ENCODE measurements around the gene KLHL5. TPM values are rescaled to one million over a fixed set of nuclear protein-coding genes. Genes with fewer than 3 reads are reported as not detected.
"Not testable (repeated sequence)": the region's sequence is repeated elsewhere in the genome, so short reads cannot be mapped to it uniquely, and the experiment has no call there.

Gene KLHL5
- polyA plus RNA-seq, 3 donors = 16.7 to 32.2 (median 23.3) TPM

DNA sequence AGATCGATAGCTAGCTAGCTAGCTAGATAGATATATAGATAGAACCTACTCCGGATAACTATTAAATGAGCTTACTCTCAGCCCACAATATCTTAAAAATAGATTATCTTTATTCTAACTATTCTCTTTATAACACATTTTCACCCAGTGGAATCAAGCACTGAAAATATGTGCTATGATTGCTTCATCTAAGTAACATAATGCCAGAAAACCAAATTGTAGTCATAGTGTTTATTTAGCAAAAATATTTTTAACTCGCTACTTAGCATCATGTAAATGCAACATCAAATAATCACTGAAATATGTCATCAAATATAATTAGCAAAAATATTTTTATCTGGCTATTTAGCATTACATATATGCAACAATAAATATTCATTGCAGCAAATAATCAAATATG lies 31.3 kb upstream of the KLHL5 start:
- Histone ChIP-seq H3K27me3 (ENCODE audit: control insufficient read depth in 2 of 2, insufficient read depth in 2 of 2, low read length in 2 of 2) (no peaks in the 10 kb centered on the region), H3K4me3 (replicated peaks in 1 of 3; ENCODE audit: low read depth in 2 of 3, low read length in 3 of 3) (no peak overlapping the region), H3K4me2 (replicated peaks; ENCODE audit: extremely low read depth, low read length, poor library complexity, severe bottlenecking) (peak overlapping the region; percentile 0), H3K27ac (ENCODE audit: low read depth in 1 of 2, low read length in 2 of 2) (no peak overlapping the region), H4K20me1 (ENCODE audit: insufficient read depth, low read length) (no peaks in the 10 kb centered on the region), H2AFZ (ENCODE audit: insufficient read depth, low read depth, low read length, poor library complexity, severe bottlenecking) (peak overlapping the region; percentile 9), H3K9me3 (replicated peaks in 1 of 2; ENCODE audit: control insufficient read depth in 1 of 2, insufficient read depth in 1 of 2, low read length in 2 of 2) (no peaks in the 10 kb centered on the region), H3K4me1 (ENCODE audit: control insufficient read depth in 1 of 2, insufficient read depth in 2 of 2, low read length in 2 of 2) (peaks cover 47 to 58% of the 10 kb centered on the region in 2 donors), H3K9ac (ENCODE audit: insufficient read depth, low read length, poor library complexity, severe bottlenecking) (no peak overlapping the region), H3K36me3 (replicated peaks in 1 of 2; ENCODE audit: control insufficient read depth in 1 of 2, insufficient read depth in 2 of 2, low read length in 2 of 2) (no peaks in the 10 kb centered on the region), H3K79me2 (ENCODE audit: insufficient read depth, low read length) (peaks cover 20% of the 10 kb centered on the region)
- Mint-ChIP-seq H3K27ac (peak overlapping the region in 1 of 7 donors; percentile 77), H3K36me3 (no peaks in the 10 kb centered on the region), H3K4me3 (no peak overlapping the region), H3K9me3 (no peaks in the 10 kb centered on the region), H3K4me1 (peaks cover 45% of the 10 kb centered on the region), H3K27me3 (ENCODE audit: low read depth in 3 of 3) (no peaks in the 10 kb centered on the region)
- no peak for DNase-seq
- TF ChIP-seq, protein P1, sequence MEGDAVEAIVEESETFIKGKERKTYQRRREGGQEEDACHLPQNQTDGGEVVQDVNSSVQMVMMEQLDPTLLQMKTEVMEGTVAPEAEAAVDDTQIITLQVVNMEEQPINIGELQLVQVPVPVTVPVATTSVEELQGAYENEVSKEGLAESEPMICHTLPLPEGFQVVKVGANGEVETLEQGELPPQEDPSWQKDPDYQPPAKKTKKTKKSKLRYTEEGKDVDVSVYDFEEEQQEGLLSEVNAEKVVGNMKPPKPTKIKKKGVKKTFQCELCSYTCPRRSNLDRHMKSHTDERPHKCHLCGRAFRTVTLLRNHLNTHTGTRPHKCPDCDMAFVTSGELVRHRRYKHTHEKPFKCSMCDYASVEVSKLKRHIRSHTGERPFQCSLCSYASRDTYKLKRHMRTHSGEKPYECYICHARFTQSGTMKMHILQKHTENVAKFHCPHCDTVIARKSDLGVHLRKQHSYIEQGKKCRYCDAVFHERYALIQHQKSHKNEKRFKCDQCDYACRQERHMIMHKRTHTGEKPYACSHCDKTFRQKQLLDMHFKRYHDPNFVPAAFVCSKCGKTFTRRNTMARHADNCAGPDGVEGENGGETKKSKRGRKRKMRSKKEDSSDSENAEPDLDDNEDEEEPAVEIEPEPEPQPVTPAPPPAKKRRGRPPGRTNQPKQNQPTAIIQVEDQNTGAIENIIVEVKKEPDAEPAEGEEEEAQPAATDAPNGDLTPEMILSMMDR (IDR thresholded peaks at IDR 0.05) = no peak
- intact Hi-C loops (cut with micrococcal nuclease) = loop anchor here in 1 of 2 donors (5.0 kb wide), 1 partner anchor 173 kb away; the partner anchor contains the start of gene TLR6
- WGBS (ENCODE audit: insufficient coverage) = no CpG with 5 or more reads among the region's 3 CpGs

DNA sequence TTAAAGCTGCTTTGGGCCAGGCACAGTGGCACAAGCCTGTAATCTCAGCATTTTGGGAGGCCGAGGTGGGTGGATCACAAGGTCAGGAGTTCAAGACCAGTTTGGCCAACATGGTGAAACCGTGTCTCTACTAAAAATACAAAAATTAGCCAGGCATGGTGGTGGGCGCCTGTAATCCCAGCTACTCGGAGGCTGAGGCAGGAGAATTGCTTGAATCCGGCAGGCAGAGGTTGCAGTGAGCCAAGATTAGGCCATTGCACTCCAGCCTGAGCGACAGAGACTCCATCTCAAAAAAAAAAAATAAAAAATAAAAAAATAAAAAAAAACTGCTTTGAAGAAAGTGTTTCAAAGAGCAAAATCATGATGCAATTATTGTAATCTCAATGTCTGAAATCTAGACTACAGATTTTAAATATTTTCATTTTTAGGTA lies 30.4 kb upstream of the KLHL5 start:
- H3K9me3 ChIP-seq (replicated peaks in 1 of 2; ENCODE audit: control insufficient read depth in 1 of 2, insufficient read depth in 1 of 2, low read length in 2 of 2); H3K9me3 Mint-ChIP-seq; H3K27me3 ChIP-seq (ENCODE audit: control insufficient read depth in 2 of 2, insufficient read depth in 2 of 2, low read length in 2 of 2); H3K27me3 Mint-ChIP-seq (ENCODE audit: low read depth in 3 of 3); H3K36me3 ChIP-seq (replicated peaks in 1 of 2; ENCODE audit: control insufficient read depth in 1 of 2, insufficient read depth in 2 of 2, low read length in 2 of 2); H4K20me1 ChIP-seq (ENCODE audit: insufficient read depth, low read length); DNase-seq; H2AFZ ChIP-seq (ENCODE audit: insufficient read depth, low read depth, low read length, poor library complexity, severe bottlenecking); H3K9ac ChIP-seq (ENCODE audit: insufficient read depth, low read length, poor library complexity, severe bottlenecking); H3K36me3 Mint-ChIP-seq: not testable (repeated sequence)
- Histone ChIP-seq H3K79me2 (ENCODE audit: insufficient read depth, low read length) (peaks cover 20% of the 10 kb centered on the region), H3K4me1 (ENCODE audit: control insufficient read depth in 1 of 2, insufficient read depth in 2 of 2, low read length in 2 of 2) (peaks cover 40 to 54% of the 10 kb centered on the region in 2 donors), H3K4me2 (replicated peaks; ENCODE audit: extremely low read depth, low read length, poor library complexity, severe bottlenecking) (peak overlapping the region; percentile 64), H3K27ac (ENCODE audit: low read depth in 1 of 2, low read length in 2 of 2) (peak overlapping the region; percentile 54 to 78), H3K4me3 (replicated peaks in 1 of 3; ENCODE audit: low read depth in 2 of 3, low read length in 3 of 3) (peak overlapping the region in 1 of 3 experiments; percentile 49)
- Mint-ChIP-seq H3K27ac (peak overlapping the region; percentile 46 to 90 (median 74)), H3K4me3 (peak overlapping the region in 1 of 2 donors; percentile 20), H3K4me1 (peaks cover 41% of the 10 kb centered on the region)
- WGBS (ENCODE audit: insufficient coverage) = 63% methylated on average over 3 of the region's 6 CpGs
- intact Hi-C loops (cut with micrococcal nuclease) = loop anchor here in 1 of 2 donors (5.0 kb wide), 1 partner anchor 174 kb away; the partner anchor contains the start of gene TLR6

All from CD14-positive monocyte (primary cell).